Adrenal gland (tissue), 5 donors: ENCODE measurements around the gene RNH1.

Experiments
- POLR2A ChIP-seq, 2 donors: fragments of 450-650 bp; IDR thresholded peaks; one replicate each; pipeline ENCODE4 v1.6.1; 2017; ENCODE audit warnings: antibody characterized with exemption in 2 of 2, mild to moderate bottlenecking in 2 of 2, moderate library complexity in 1 of 2
- TF ChIP-seq, protein P1 (sequence below), 6 experiments: fragments of 450-650 bp in 4 of 6; fragments of 200-600 bp in 2 of 6; sonication (generic) in 1 of 6; IDR thresholded peaks; 1 replicate in 5 of 6; 2 replicates in 1 of 6; pipeline versions ENCODE4 v1.5.1 to v1.8.0; 2016 to 2021; ENCODE audit warnings: antibody characterized with exemption in 6 of 6, mild to moderate bottlenecking in 2 of 6, moderate library complexity in 1 of 6
- donor health status: DM: no; HTN: no; CAD: no.

- no peak for TF ChIP-seq POLR2A (IDR thresholded peaks at IDR 0.05)
- TF ChIP-seq, protein P1, sequence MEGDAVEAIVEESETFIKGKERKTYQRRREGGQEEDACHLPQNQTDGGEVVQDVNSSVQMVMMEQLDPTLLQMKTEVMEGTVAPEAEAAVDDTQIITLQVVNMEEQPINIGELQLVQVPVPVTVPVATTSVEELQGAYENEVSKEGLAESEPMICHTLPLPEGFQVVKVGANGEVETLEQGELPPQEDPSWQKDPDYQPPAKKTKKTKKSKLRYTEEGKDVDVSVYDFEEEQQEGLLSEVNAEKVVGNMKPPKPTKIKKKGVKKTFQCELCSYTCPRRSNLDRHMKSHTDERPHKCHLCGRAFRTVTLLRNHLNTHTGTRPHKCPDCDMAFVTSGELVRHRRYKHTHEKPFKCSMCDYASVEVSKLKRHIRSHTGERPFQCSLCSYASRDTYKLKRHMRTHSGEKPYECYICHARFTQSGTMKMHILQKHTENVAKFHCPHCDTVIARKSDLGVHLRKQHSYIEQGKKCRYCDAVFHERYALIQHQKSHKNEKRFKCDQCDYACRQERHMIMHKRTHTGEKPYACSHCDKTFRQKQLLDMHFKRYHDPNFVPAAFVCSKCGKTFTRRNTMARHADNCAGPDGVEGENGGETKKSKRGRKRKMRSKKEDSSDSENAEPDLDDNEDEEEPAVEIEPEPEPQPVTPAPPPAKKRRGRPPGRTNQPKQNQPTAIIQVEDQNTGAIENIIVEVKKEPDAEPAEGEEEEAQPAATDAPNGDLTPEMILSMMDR (IDR thresholded peaks at IDR 0.05), result no peak
Measured at GRCh38 chr11:477052-477715, 29.9 kb downstream of the RNH1 start.
